B cell (primary cell): ENCODE results near the gene RFT1. TPM values are rescaled to one million over a fixed set of nuclear protein-coding genes. Genes with fewer than 3 reads are reported as not detected.

Experiments
- ATAC-seq: fragments of 200-7000 bp; cut with Tn5 transposase; one replicate; pipeline ENCODE4 v1.10.0; 2021; ENCODE audit warnings: low read depth, mild to moderate bottlenecking, moderate number of reproducible peaks, moderate library complexity
- CTCF ChIA-PET: fragments of 350-600 bp; sonication (Branson Sonifier 250); formaldehyde crosslinking; loops from one replicate; lab custom pipeline; 2021; ENCODE audit warnings: antibody characterized with exemption, inconsistent platforms; lab: Charles Lee
- POLR2A ChIA-PET: fragments of 350-600 bp; sonication (Branson Sonifier 250); formaldehyde crosslinking; loops from one replicate; lab custom pipeline; 2021; ENCODE audit warnings: antibody characterized with exemption; lab: Charles Lee
- DNase-seq: peaks from one replicate; pipeline ENCODE4 v3.0.0; 2013
- H2AFZ ChIP-seq: 2 replicates; pipeline ENCODE4 v1.6.1; 2012; ENCODE audit warnings: mild to moderate bottlenecking, low read depth, low read length; ENCODE audit not compliant: insufficient read depth, poor library complexity, severe bottlenecking
- H3K27ac ChIP-seq, 2 donors: 1 replicate in 1 of 2; 2 replicates in 1 of 2; pipeline ENCODE4 v1.5.1; 2012 to 2013; ENCODE audit warnings: low read length in 2 of 2, mild to moderate bottlenecking in 2 of 2, moderate library complexity in 1 of 2
- H3K27me3 ChIP-seq, 4 experiments: fragments of 200-600 bp in 1 of 4; sonication (generic) in 1 of 4; replicated peaks in 1 of 4; 1 replicate in 2 of 4; 2 replicates in 2 of 4; pipeline versions ENCODE4 v1.6.1 to v1.7.0; 2013 to 2016; ENCODE audit warnings: low read length in 3 of 4, mild to moderate bottlenecking in 2 of 4, mixed read lengths in 1 of 4, moderate library complexity in 1 of 4; ENCODE audit not compliant: insufficient read depth in 4 of 4, control insufficient read depth in 3 of 4; ENCODE audit errors: control extremely low read depth in 1 of 4
- H3K36me3 ChIP-seq, 2 experiments: replicated peaks in 1 of 2; 1 replicate in 1 of 2; 2 replicates in 1 of 2; pipeline versions ENCODE4 v1.6.1 to v1.7.1; 2013; ENCODE audit warnings: low read length in 1 of 2; ENCODE audit not compliant: insufficient read depth in 2 of 2, control insufficient read depth in 1 of 2; ENCODE audit errors: control extremely low read depth in 1 of 2, extremely low read depth in 1 of 2
- H3K4me1 ChIP-seq, 2 donors: fragments of 200-600 bp in 1 of 2; sonication (generic) in 1 of 2; 1 replicate in 1 of 2; 2 replicates in 1 of 2; pipeline versions ENCODE4 v1.5.1 to v1.6.1; 2013 to 2017; ENCODE audit warnings: low read length in 2 of 2; ENCODE audit not compliant: control insufficient read depth in 2 of 2, insufficient read depth in 2 of 2
- H3K4me2 ChIP-seq: replicated peaks from 2 replicates; pipeline ENCODE3; 2012; ENCODE audit warnings: mild to moderate bottlenecking, low read depth, low read length; ENCODE audit not compliant: poor library complexity, severe bottlenecking
- H3K4me3 ChIP-seq, 5 experiments: fragments of 200-600 bp in 1 of 5; sonication (generic) in 1 of 5; 1 replicate in 3 of 5; 2 replicates in 2 of 5; pipeline versions ENCODE4 v1.5.1 to v1.7.0; 2011 to 2016; ENCODE audit warnings: low read length in 4 of 5, mild to moderate bottlenecking in 4 of 5, low read depth in 2 of 5, control low read depth in 1 of 5, moderate library complexity in 1 of 5; ENCODE audit not compliant: insufficient read depth in 1 of 5; ENCODE audit errors: control extremely low read depth in 1 of 5, extremely low read depth in 1 of 5
- H3K79me2 ChIP-seq: fragments of 200-600 bp; sonication (generic); one replicate; pipeline ENCODE4 v1.6.0; 2016; ENCODE audit warnings: low read length; ENCODE audit not compliant: control insufficient read depth, insufficient read depth
- H3K9ac ChIP-seq: fragments of 200-600 bp; sonication (generic); 2 replicates; pipeline ENCODE4 v1.6.1; 2017; ENCODE audit warnings: mild to moderate bottlenecking, low read length, moderate library complexity
- H3K9me3 ChIP-seq, 3 donors: one replicate each; pipeline versions ENCODE4 v1.6.1 to v1.7.1; 2013; ENCODE audit warnings: low read length in 2 of 3; ENCODE audit not compliant: control insufficient read depth in 2 of 3, insufficient read depth in 1 of 3; ENCODE audit errors: control extremely low read depth in 1 of 3
- H4K20me1 ChIP-seq: 2 replicates; pipeline ENCODE4 v1.6.0; 2012; ENCODE audit warnings: mild to moderate bottlenecking, low read length; ENCODE audit not compliant: insufficient read depth, control insufficient read depth, poor library complexity, severe bottlenecking
- H3K27ac Mint-ChIP-seq: one replicate; pipeline ENCODE4 v1.8.0; 2021; ENCODE audit warnings: mixed read lengths
- H3K27me3 Mint-ChIP-seq: one replicate; pipeline ENCODE4 v1.8.0; 2021; ENCODE audit warnings: mixed read lengths
- H3K4me1 Mint-ChIP-seq: one replicate; pipeline ENCODE4 v1.8.0; 2021; ENCODE audit warnings: mixed read lengths
- H3K4me3 Mint-ChIP-seq: one replicate; pipeline ENCODE4 v1.8.0; 2021; ENCODE audit warnings: mixed read lengths
- H3K9me3 Mint-ChIP-seq: one replicate; pipeline ENCODE4 v1.8.0; 2022; ENCODE audit warnings: mixed read lengths; ENCODE audit not compliant: insufficient read depth
- EZH2 ChIP-seq: IDR thresholded peaks from 2 replicates; pipeline ENCODE4 v1.6.1; 2012; ENCODE audit warnings: borderline replicate concordance, low read depth, mild to moderate bottlenecking, moderate library complexity, low read length; ENCODE audit not compliant: insufficient read depth, poor library complexity, severe bottlenecking
- WGBS: methylation state at CpG from one replicate; pipeline ENCODE4 v1.1.5; 2013; ENCODE audit warnings: missing lambda C conversion rate; ENCODE audit not compliant: insufficient coverage; 5-methylcytosine and 5-hydroxymethylcytosine counted together
- intact Hi-C: fragments of 100-400 bp; cut with micrococcal nuclease; formaldehyde crosslinking; loops from one replicate; pipeline ENCODE4 v1.10.0; 2022
- polyA plus RNA-seq: library from polyadenylated mRNA; depleted of rRNA; stranded (reverse); fragments of >200 nt; gene quantifications from 2 replicates; pipeline ENCODE4 v1.2.3, GENCODE V29; 2012
- total RNA-seq, 2 donors: library from RNA; stranded (reverse); fragments of 120-200 nt in 1 of 2; gene quantifications; 1 replicate in 1 of 2; 2 replicates in 1 of 2; pipeline versions ENCODE4 v1.2.3 to v1.2.4, GENCODE V29; 2013 to 2022
- TF ChIP-seq, protein P1 (sequence below): fragments of 200-600 bp; IDR thresholded peaks from one replicate; pipeline ENCODE4 v1.8.0; 2022; ENCODE audit warnings: antibody characterized with exemption, mild to moderate bottlenecking

The RFT1 gene
- total and polyA plus RNA-seq, 2 donors (not counting 1 experiment from before 2014, with no cell fraction given): 12.1 to 28.9 TPM

- WGBS: 59% methylated on average over 7 of the region's 7 CpGs
- CTCF ChIA-PET: interaction anchor here (1.0 to 1.2 kb wide), 2 partner anchors 9 to 14 kb away, joined by 3 read pairs; no protein-coding TSS in a partner anchor
Measured at GRCh38 chr3:53171827-53172505, 41.7 kb upstream of the RFT1 start.

DNA sequence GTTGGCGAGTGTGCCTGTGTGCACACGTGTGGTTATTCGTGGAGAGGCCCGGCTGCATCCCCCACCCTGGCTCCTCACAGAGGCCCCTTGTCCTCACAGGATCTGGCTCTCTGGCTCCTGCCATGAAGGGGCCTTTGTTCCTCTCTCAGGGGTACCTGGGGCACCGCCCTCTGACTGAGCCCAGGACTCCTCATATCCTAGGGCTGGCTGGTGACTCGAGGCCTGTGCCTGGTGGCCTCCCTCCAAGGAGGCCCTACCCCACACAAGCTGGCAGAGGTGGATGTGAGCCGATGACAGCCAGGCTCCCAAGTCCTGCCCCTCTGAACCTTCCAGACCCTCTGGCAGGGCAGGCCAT, 40.8 kb upstream of the RFT1 start:
- TF ChIP-seq, protein P1, sequence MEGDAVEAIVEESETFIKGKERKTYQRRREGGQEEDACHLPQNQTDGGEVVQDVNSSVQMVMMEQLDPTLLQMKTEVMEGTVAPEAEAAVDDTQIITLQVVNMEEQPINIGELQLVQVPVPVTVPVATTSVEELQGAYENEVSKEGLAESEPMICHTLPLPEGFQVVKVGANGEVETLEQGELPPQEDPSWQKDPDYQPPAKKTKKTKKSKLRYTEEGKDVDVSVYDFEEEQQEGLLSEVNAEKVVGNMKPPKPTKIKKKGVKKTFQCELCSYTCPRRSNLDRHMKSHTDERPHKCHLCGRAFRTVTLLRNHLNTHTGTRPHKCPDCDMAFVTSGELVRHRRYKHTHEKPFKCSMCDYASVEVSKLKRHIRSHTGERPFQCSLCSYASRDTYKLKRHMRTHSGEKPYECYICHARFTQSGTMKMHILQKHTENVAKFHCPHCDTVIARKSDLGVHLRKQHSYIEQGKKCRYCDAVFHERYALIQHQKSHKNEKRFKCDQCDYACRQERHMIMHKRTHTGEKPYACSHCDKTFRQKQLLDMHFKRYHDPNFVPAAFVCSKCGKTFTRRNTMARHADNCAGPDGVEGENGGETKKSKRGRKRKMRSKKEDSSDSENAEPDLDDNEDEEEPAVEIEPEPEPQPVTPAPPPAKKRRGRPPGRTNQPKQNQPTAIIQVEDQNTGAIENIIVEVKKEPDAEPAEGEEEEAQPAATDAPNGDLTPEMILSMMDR: no peak
- TF ChIP-seq EZH2: no peak
- DNase-seq (no peak), ATAC-seq (no peak)
- CTCF ChIA-PET: interaction anchor here (0.6 to 2.6 kb wide), 4 partner anchors 8 to 137 kb away, joined by 3 to 17 read pairs (median 6); no protein-coding TSS in a partner anchor
- POLR2A ChIA-PET: no interaction called here
- H3K27ac Mint-ChIP-seq: peak overlapping the region; percentile 83
- no peak overlapping the region for H3K4me3 ChIP-seq
- no peak overlapping the region for H3K9ac ChIP-seq
- H2AFZ ChIP-seq: no peak overlapping the region
- no peak overlapping the region for H3K27ac ChIP-seq
- H4K20me1 ChIP-seq: peaks cover 100% of the 10 kb centered on the region
- H3K4me1 Mint-ChIP-seq: peaks cover 99% of the 10 kb centered on the region
- no peaks in the 10 kb centered on the region for H3K9me3 Mint-ChIP-seq
- H3K27me3 Mint-ChIP-seq: no peaks in the 10 kb centered on the region
- H3K4me2 ChIP-seq: peak overlapping the region; percentile 78
- intact Hi-C loops: no loop called here
- peak overlapping the region; percentile 67 for H3K4me3 Mint-ChIP-seq
- peaks cover 100% of the 10 kb centered on the region for H3K79me2 ChIP-seq
- peaks cover 0 to 52% of the 10 kb centered on the region in 2 experiments for H3K36me3 ChIP-seq
- no peaks in the 10 kb centered on the region for H3K27me3 ChIP-seq
- 79% methylated on average over 5 of the region's 7 CpGs for whole genome bisulfite sequencing
- peaks cover 100% of the 10 kb centered on the region in 2 donors for H3K4me1 ChIP-seq
- no peaks in the 10 kb centered on the region for H3K9me3 ChIP-seq

More at GRCh38 chr3:53171827-53172505, 41.7 kb upstream of the RFT1 start:
- peaks cover 0 to 44% of the 10 kb centered on the region in 2 experiments for H3K36me3 ChIP-seq
- no peak overlapping the region for H3K4me3 ChIP-seq
- Mint-ChIP-seq H3K27me3 (no peaks in the 10 kb centered on the region), H3K27ac (peak overlapping the region; percentile 83), H3K4me1 (peaks cover 95% of the 10 kb centered on the region), H3K4me3 (peak overlapping the region; percentile 67), H3K9me3 (no peaks in the 10 kb centered on the region)
- no peak overlapping the region for H2AFZ ChIP-seq
- H3K4me1 ChIP-seq: peaks cover 92 to 100% of the 10 kb centered on the region in 2 donors
- TF ChIP-seq EZH2: no peak
- TF ChIP-seq, protein P1: no peak
- H3K27me3 ChIP-seq: no peaks in the 10 kb centered on the region
- peaks cover 100% of the 10 kb centered on the region for H4K20me1 ChIP-seq
- no peak overlapping the region for H3K9ac ChIP-seq
- ATAC-seq (peak; percentile 13), DNase-seq (no peak)
- POLR2A ChIA-PET: interaction anchor here (0.9 kb wide), 1 partner anchor 12 kb away, joined by 3 read pairs; no protein-coding TSS in a partner anchor
- H3K4me2 ChIP-seq: peak overlapping the region; percentile 78
- no peaks in the 10 kb centered on the region for H3K9me3 ChIP-seq
- H3K27ac ChIP-seq: no peak overlapping the region
- intact Hi-C loops: no loop called here
- H3K79me2 ChIP-seq: peaks cover 100% of the 10 kb centered on the region
